GM19099 (cell line): Measurements from ENCODE around the gene POLR3GL.

Experiments
- POLR2A ChIP-seq: IDR thresholded peaks from 3 replicates; pipeline ENCODE4 v1.6.1; 2011; ENCODE audit warnings: low read depth; ENCODE audit not compliant: insufficient read length; ENCODE audit errors: extremely low read depth

POLR3GL gene

GRCh38 chr1:145960468-145961108, 3.9 kb upstream of the POLR3GL start:
- TF ChIP-seq POLR2A: peak; percentile 48

DNA sequence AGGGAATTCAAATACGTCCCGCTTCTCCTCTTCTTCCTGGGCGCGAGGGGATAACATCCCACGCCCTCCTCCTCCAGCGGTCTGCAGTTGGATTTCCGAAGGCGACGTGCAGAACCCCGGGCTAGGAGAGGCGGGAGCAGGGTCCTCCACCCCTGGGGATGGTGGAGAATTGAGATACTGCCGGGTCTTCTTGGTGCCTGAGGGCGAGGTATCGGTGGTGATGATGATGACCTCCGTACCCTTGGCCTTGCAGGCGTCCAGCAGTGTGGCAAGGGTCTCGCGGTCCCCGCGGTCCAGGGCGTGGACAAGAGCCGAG, 3.4 kb upstream of the POLR3GL start:
- TF ChIP-seq POLR2A: no peak

DNA sequence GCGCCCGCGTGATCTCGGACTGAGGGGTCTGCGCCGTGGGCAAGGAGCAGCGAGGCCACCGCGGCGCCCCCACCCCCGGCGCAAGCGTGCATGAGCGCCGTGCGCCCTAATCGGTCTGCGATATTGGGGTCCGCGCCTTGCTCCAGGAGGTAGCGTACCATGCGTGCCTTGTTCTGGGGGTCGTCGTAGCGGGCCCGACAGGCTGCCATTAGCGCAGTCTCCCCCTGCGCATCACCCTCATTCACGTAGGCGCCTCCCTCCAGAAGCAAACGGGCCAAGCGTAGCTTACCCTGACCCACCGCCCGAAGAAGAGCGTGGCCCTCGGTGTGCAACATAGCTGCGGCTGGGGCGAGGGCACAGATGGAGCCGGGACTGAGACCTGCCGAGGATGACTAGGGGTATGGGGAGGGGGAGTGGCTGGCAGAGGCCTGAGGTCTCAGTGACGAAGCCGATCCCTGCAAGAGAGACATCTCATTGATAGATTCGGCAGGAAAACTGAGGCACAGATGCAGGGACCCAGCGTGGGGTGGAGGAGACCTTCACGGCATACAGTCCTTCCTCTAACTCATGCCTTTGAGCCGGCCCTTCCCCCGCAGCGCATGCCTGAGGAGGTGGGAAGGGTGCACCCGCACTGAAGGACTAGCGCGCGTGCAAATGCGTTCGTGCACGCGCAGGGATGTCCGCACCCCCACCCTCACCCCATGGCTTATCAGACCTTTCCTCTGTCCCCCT, 2.9 kb upstream of the POLR3GL start:
- TF ChIP-seq POLR2A: no peak

DNA sequence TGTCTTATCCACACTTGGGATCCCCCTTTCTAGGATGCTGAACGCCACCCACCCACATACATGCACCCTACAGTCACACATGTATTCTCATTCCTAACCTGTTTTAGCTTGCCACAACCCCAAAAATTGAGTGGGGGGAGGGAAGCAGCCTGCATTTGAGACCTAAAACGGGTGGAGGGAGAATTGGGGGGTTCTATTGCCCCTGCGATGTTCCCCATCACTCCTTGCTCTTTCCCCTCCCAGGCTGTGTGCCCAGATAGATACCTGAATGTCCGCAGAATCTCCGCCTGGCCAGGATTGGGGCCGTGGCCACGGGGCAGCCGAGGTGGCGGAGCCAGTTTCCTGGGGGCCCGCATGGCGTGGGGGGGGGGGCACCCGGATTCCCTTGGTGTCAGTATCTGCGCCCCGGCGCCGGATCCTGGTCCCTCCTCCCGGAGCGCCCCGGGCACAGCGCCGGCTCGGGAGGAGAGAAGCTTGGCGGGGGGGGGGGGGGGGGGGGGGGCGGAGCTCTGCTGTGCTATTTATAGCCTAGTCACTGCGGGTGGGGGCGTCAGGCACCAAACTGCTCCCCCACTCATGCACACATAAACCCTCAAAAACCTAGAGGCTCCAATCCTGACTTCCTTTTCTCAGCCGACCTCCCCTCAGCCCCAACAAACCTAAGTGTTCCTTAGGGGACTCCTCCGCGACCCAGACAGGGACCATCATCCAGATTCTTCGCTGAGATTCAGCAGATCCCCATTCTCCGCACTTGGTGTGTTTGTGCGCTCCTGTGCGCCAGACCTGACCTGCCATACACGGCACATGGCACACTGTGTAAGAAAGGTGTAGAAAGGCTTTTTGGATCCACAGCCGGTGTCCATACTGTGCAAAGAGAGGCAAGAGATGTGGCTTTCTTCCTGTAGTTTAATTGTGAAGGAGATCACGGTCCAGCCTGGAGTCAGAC, 2.1 kb upstream of the POLR3GL start:
- no peak for TF ChIP-seq POLR2A

GRCh38 chr1:145963265-145964019, 1.0 kb upstream of the POLR3GL start:
- no peak for TF ChIP-seq POLR2A

DNA sequence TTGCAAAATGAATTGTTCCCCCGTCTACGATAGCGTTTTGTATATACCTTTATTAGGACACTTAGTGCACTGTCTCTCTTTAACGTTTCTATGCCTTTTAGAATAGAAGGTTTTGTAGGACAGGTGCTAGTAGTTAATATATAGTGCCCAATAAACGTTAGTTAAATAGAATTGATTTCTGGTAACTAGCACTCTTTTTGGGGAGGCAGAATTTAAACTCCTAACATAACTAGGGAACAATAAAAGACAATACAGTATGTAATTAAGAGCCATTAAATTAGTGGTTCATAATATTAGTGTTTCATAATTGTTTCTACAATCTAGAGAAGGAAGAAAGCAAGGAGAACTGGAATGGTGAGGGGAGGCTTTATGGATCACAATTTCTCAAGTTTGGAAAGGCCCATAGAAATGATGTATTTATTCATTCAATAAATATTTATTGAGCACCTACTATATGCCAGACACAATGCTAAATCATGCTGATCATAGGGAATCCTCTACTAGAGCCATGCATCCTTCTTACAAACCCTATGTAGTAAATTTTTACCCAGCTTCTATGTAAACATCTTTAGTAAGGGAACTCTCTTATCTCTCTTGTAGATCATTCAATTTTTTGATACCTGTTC, 742 bp downstream of the POLR3GL start:
- no peak for TF ChIP-seq POLR2A

- no peak for TF ChIP-seq POLR2A
Observed at GRCh38 chr1:145967288-145967687, 2.8 kb downstream of the POLR3GL start.

DNA sequence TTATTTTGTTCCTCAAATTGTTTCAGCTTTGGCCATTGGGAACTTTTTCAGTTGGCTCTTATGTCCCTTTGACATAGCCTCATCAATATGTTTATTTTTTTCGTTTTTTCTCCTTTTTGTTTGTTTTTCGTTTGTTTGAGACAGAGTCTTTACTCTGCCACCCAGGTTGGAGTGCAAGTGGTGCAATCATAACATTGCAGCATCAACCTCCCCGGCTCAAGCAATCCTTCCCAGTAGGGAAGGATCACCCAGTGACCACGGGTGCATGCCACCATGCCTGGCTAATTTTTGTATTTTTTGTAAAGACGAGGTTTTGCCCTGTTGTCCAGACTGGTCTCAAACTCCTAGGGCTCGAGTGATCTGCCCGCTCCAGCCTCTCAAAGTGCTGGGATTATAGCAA, 8.1 kb downstream of the POLR3GL start:
- TF ChIP-seq POLR2A: no peak

- no peak for TF ChIP-seq POLR2A
Observed at GRCh38 chr1:145974721-145975120, 10.2 kb downstream of the POLR3GL start.

DNA sequence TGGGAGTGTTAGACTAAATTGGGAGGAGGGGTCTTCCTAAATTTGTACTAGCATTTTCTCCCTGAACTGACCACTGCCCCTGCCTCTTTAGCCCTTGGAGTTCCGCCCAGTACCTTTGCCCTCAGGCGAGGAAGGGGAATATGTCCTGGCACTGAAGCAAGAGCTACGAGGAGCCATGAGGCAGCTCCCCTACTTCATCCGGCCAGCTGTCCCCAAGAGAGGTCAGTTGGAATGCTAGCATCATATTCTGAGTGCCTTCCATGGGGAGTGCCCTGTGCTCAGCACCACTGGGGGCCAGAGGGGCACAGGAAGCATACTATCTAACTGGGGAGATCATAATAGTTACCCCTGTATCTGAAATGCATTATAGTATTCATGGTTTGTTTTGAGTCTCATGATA, 10.7 kb downstream of the POLR3GL start:
- TF ChIP-seq POLR2A: no peak

DNA sequence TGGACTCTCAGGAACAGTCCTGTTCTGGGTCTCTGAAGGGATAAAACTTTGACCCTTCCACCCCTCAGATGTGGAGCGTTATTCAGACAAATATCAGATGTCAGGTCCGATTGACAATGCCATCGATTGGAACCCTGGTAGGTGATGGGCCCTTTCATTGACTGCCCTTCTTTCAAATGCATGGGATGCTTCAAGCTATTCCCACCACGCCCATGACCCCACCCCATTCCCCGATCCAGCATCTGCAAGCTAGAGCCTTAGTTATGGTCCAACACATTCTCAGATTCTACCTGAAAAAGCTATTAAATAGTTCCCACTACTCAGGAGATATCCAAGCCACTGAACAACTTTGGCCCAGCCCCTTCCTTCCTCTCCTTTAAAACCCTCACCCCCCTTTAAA, 12.5 kb downstream of the POLR3GL start:
- TF ChIP-seq POLR2A: no peak

GRCh38 chr1:145977486-145978470, 13.3 kb downstream of the POLR3GL start:
- TF ChIP-seq POLR2A: no peak

DNA sequence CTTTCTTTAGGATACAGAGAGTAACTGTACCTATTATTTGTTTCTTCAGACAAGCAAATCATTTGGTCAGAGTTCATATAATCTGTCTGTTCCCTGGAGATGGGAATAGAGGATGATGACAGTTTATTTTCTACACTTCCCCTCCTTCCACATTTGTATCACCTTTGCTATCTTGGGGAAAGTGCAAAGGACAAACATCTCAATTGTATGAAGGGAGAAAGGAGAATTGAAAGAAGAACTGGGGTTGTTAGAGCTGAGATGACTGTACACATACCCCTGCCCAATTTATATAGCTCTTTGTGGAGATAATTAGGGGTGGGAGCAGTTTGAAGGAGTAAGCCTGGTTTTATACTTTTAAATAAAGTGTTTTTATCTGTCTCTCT, 14.0 kb downstream of the POLR3GL start:
- no peak for TF ChIP-seq POLR2A

- TF ChIP-seq POLR2A: no peak
Observed at GRCh38 chr1:145978854-145979745, 14.6 kb downstream of the POLR3GL start.
